Sigmoid colon (tissue), 4 donors: ENCODE results near the gene TIAM1.

ENCODE experiments used
- CTCF ChIP-seq, 4 experiments: fragments of 450-650 bp in 3 of 4; fragments of 200-600 bp in 1 of 4; IDR thresholded peaks; one replicate each; pipeline ENCODE4 v1.5.1; 2016 to 2019; ENCODE audit warnings: antibody characterized with exemption in 4 of 4, mild to moderate bottlenecking in 3 of 4, moderate library complexity in 2 of 4
- POLR2AphosphoS5 ChIP-seq, 4 donors: sonication (generic); formaldehyde crosslinking; IDR thresholded peaks; one replicate each; pipeline ENCODE4 v1.6.1; 2017; ENCODE audit warnings: antibody characterized with exemption in 4 of 4

- TF ChIP-seq POLR2AphosphoS5 (IDR thresholded peaks at IDR 0.05) (no peak), CTCF (IDR thresholded peaks at IDR 0.05) (no peak)
Measured at GRCh38 chr21:31115249-31115648, 228.8 kb downstream of the TIAM1 start.
